AG09309 (cell line): ENCODE results near the gene KLHDC4.

Experiments
- DNase-seq: peaks from one replicate; pipeline ENCODE4 v3.0.0-alpha.2; 2010; ENCODE audit warnings: low read depth
- H3K4me3 ChIP-seq: 2 replicates; pipeline ENCODE4 v1.5.1; 2011; ENCODE audit warnings: mild to moderate bottlenecking, low read depth, low read length, moderate library complexity; ENCODE audit not compliant: control insufficient read depth
- TF ChIP-seq, protein P1 (sequence below): IDR thresholded peaks from 2 replicates; pipeline ENCODE4 v1.5.1; 2011; ENCODE audit warnings: mild to moderate bottlenecking, low read depth, low read length, inconsistent platforms; ENCODE audit not compliant: insufficient read depth, control insufficient read depth; ENCODE audit errors: missing control alignments

The KLHDC4 gene

DNA sequence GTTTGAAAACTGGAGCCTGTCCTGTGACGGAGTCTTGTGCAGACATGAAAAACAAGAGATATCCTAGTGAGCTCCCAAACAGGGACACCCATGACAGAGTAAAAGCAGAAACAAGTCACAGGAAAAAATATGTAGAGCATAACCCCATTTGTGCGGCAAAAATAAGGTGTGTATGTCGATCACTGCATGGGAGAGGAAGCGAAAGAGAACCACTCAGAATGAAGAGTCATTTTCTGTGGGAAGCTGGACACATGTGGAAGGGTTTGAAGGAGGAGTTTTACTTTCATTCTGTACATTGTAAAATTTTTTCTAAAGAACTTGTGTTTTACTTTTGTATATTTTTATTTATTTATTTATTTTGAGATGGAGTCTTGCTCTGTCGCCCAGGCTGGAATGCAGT is 91.4 kb downstream of the KLHDC4 start:
- no peak overlapping the region for H3K4me3 ChIP-seq
- TF ChIP-seq, protein P1, sequence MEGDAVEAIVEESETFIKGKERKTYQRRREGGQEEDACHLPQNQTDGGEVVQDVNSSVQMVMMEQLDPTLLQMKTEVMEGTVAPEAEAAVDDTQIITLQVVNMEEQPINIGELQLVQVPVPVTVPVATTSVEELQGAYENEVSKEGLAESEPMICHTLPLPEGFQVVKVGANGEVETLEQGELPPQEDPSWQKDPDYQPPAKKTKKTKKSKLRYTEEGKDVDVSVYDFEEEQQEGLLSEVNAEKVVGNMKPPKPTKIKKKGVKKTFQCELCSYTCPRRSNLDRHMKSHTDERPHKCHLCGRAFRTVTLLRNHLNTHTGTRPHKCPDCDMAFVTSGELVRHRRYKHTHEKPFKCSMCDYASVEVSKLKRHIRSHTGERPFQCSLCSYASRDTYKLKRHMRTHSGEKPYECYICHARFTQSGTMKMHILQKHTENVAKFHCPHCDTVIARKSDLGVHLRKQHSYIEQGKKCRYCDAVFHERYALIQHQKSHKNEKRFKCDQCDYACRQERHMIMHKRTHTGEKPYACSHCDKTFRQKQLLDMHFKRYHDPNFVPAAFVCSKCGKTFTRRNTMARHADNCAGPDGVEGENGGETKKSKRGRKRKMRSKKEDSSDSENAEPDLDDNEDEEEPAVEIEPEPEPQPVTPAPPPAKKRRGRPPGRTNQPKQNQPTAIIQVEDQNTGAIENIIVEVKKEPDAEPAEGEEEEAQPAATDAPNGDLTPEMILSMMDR: no peak
- DNase-seq: no peak

DNA sequence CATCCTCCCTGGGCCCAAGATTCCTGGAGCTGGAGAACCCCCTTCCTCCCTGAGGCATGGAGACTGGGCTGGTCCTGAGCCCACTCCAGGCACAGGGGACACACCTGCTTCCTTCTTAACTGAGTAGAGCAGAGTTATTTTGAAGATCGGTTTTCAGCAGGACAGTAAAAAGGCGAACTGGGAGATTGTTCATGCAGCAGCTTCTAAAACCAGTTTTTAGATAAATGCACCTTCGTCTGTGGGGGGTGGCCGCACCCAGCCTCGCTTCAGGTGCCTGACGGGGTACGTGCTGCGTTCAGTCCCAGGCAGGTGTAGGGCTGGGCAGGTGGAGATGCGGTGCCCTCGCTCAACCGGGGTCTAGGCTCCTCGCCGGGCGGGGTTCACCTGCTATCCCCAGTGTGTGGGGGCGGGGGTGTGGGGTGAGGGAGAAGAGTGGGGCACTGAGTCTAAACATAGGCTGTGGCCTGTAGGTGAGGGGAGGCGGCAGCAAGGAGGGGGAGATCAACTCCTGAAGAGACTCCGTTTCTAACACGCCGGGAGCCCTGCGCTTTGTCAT is 94.0 kb downstream of the KLHDC4 start:
- H3K4me3 ChIP-seq: no peak overlapping the region
- TF ChIP-seq, protein P1: no peak
- DNase-seq: no peak

DNA sequence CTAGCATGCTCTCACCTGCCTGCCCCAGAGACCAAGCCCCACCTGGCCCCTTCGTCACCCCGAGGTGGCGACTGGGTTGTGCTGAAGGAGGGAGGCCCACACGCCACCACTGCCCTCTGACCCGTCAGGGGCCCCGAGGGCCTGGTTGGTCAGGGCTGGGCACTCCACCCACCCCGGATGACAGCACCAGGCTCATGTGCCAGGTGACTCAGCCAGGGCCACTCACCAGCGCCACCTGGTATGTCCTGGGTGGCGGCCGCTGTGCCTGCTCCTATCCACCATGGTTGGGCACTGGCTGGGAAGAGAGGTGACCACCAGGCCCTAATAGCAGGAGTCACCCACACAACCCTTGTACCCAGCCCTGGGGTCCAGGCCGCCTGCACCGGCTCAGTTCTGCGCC is 94.6 kb downstream of the KLHDC4 start:
- no peak for DNase-seq
- TF ChIP-seq, protein P1: no peak

DNA sequence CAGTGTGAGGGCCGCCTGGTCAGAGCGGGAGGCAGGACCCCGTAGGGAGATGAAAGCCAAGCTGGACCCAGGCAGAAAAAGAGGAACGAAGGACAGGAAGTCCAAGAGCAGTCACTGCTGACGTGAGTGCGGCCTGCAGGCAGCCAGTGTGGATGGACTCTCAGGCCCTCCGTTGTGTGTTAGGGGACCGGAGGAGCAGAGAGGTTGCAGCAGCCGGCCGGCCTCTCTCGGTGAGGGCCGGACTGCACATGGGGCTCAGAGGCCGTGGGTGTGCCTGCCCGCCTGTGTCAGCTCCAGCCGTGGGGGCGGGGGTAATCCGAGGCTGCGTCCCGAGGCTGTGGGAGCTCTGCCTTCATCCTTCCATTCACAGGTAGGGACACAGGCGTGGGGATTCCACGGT is 96.1 kb downstream of the KLHDC4 start:
- TF ChIP-seq, protein P1: no peak
- H3K4me3 ChIP-seq: no peak overlapping the region
- DNase-seq: no peak

More for the DNA sequence above, 94.6 kb downstream of the KLHDC4 start:
- H3K4me3 ChIP-seq: no peak overlapping the region

DNA sequence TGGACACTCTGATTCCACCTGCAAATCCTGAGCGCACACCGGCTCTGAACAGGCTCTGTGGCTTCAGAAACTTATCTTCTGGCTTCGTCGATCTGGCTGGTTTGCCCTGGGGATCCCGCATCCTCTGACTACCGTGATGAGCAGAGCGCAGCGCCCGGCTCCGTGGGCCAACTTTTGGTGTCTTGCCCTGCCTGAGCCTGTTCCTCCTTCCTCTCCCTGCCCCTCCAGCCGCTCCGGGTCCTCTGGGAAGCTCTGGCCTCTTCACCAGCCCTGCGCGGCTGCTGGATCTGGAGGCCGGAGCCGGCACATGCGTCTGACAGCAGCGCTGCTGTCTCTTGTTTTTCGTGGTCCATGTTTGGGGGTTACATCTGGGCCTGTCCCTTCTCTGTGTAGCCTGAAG is 97.8 kb downstream of the KLHDC4 start:
- TF ChIP-seq, protein P1: no peak
- no peak for DNase-seq
- no peak overlapping the region for H3K4me3 ChIP-seq

DNA sequence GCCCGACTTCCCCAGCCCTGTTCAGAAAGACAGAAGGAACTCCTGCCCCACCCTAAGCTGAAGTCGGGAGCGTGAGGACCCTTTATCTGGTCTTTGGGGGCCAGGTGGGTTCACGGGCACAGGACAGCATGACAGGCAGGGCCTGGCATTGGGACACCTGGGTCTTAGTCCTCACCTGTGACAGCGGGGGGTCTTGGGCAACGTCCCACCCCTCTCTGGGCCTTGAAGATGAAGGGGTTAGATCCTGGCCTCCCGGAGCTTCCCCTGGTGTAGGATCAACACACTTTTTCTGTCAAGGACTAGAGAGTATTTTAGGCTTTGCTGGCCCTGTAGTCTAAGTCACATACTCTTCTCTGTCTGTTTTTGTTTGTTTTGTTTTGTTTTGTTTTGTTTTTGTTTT is 98.3 kb downstream of the KLHDC4 start:
- H3K4me3 ChIP-seq: no peak overlapping the region
- TF ChIP-seq, protein P1: no peak
- no peak for DNase-seq

DNA sequence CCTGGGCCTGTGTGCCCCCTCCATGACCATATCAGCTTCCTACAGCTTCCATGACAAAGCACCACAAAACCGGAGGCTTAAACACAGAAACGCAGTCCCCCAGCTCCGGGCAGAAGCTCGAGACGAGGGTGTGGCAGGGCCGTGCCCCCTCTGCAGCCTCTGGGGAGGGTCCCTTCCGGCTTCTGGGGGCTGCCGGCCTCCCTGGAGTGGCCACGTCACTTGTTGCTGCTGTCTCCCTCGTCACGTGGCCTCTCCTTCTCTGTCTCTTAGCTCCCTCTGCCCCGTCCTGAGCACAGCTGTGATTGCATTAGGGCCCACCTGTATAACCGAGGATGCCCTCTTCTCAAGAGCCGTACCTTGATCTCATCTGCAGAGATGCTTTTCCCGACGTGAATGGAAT is 98.9 kb downstream of the KLHDC4 start:
- no peak for DNase-seq
- TF ChIP-seq, protein P1: no peak

More for the DNA sequence above, 98.9 kb downstream of the KLHDC4 start:
- no peak overlapping the region for H3K4me3 ChIP-seq
